HG02798 (cell line): ENCODE results near the gene TAS2R14.

Source experiments
- ATAC-seq: cut with Tn5 transposase; IDR thresholded peaks from one replicate; pipeline ENCODE4 v1.9.1; 2021; ENCODE audit warnings: mild to moderate bottlenecking; ENCODE audit not compliant: unreplicated experiment, poor library complexity

Gene TAS2R14

DNA sequence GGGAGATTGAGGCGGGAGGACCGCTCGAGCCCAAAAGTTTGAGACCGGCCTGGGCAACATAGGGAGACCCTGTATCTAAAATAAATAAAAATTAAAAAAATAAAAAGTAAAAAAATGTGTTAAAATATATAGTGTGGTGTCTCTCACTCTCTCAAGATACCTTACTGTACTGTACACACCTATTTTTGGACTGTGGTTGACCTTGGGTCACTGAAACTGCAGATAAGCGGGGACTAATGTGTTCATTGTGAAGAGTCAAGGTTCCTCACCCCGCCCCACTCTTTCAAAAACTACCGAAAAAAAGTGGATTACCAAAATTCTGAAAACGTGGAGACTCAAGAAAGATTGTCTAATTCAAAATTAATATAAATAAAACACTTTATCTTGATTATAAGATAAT is 28.7 kb downstream of the TAS2R14 start:
- no peak for ATAC-seq

DNA sequence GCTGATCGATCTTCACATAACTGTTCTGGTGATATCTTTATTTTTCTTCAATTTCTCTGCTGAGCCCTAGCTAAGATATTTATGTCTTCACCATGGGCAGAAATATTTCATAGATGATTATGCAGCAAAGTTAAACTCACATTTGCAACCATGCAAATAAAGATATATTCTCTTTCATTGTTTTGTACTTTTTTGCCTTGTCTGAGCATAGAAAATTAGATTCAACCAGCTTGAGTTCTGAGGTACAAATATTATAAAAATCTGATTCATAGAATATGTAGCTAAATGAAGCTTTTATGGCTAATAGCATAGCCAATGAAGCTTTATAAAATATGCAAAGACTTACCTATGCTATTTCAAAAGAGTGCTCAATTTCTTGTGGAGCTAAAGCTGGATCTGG is 29.6 kb downstream of the TAS2R14 start, which contains the start of gene TAS2R13:
TSS of gene TAS2R13 (minus strand) at position 101 of the 400 bp plus-strand sequence. CDS start 264 bp downstream, outside the sequence.
- no peak for ATAC-seq

DNA sequence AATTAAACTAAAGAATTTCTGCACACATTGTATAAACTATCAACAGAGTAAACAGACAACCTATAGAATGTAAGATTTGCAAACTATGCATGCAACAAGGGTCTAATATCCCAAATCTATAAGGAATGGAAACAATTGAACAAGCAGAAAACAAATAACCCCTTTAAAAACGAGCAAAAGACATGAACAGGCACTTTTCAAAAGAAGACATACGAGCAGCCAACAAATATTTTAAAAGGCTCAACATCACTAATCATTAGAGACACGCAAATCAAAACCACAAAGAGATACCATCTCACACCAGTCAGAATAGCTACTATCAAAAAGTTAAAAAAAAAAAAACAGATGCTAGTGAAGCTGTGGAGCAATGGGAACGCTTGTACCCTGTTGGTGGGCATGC is 34.4 kb downstream of the TAS2R14 start:
- ATAC-seq: no peak

- ATAC-seq: no peak
Observed at GRCh38 chr12:10901427-10901826, 37.6 kb downstream of the TAS2R14 start.

DNA sequence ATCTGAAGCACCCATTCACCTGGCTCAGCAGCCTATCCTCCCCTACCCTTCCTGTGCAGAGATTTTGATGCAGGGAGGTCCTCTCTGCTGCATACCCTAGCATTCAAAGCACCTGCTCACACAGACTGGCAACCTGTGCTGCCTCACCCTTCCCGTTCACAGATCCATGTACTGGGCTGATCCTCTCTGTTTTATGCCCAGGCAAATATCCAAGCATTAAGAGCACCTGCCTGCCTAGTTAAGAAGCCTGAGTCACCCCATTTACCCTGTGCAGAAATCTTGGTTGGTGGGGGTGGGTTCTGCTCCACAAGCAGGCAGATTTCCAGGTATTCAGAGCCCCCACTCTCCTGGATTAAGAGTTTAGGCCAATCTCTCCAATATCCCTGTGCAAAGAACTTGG is 38.1 kb downstream of the TAS2R14 start:
- no peak for ATAC-seq

GRCh38 chr12:10900530-10900929 is 38.5 kb downstream of the TAS2R14 start:
- no peak for ATAC-seq

DNA sequence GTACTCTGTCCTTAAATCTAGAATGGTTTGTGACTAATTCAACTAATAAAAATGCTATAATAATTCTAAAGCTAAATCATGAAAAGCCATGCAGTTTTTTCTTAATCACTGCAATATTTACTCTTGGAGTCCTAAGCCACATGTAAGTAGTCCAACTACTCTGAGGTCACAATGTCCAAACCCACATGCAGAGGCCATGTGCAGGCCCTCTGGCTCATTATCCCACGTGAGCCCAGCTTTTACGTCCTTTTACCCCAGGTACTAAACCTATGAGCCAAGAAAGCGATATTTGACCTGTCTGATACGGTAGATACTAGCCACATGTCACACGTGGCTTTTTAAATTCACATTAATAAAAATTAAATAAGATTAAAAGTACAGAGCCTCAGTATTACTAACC is 42.2 kb downstream of the TAS2R14 start:
- ATAC-seq: no peak

- no peak for ATAC-seq
Observed at GRCh38 chr12:10891937-10892336, 47.1 kb downstream of the TAS2R14 start.

DNA sequence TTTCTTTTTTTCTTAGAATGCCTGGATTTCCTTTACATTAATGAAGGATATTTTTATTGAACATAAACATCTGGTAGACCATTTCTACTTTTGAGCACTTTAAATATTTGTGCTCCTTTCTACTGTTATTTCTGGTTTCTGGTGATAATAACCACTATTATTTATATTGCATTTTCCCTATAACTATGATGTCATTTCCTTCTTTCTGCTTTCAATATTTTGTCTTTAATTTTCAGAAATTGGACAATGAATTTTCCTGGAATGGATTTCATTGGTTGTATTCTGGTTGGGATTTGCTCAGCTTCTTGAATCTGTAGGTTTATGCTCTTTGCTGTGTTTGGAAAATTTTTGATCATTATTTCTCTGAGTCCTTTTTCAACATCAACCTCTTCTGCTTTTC is 49.8 kb downstream of the TAS2R14 start:
- ATAC-seq: no peak
